SKM-1 (cell line): ENCODE measurements around the gene HEXA.
"Not testable (repeated sequence)": the region's sequence is repeated elsewhere in the genome, so short reads cannot be mapped to it uniquely, and the experiment has no call there.

Experiments
- DNase-seq: peaks from one replicate; lab custom pipeline; 2025; ENCODE audit not compliant: unreplicated experiment; lab: John Stamatoyannopoulos, UW

Gene HEXA

GRCh38 chr15:72375846-72376581, at the start of gene HEXA:
Gene HEXA (minus strand): TSS chr15:72376014. CDS start chr15:72375972, 42 bp downstream.
- DNase-seq: peak; percentile 72

DNA sequence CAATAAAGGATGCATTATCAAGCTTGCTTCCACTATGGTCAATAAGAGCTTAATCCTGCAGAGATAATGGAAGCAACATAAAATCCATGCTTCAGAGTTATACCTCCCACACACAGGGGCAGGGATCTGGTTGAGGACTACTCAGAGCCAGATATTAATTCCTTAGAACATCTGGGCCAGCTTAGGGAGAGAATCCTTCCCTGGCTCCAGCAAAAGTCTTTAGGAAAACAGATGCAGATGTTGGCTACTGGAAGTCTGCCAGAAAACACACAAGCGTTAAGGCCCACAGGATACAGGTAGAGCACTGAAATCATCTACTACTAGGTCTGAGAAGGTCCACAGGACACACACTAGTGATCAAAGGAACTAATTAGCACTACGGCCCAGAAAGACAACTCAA, 47.4 kb upstream of the HEXA start:
- DNase-seq: no peak

- no peak for DNase-seq
These were observed 45.7 kb upstream of the HEXA start for GRCh38 chr15:72421484-72421883.

GRCh38 chr15:72420576-72420975, 44.8 kb upstream of the HEXA start:
- no peak for DNase-seq

DNA sequence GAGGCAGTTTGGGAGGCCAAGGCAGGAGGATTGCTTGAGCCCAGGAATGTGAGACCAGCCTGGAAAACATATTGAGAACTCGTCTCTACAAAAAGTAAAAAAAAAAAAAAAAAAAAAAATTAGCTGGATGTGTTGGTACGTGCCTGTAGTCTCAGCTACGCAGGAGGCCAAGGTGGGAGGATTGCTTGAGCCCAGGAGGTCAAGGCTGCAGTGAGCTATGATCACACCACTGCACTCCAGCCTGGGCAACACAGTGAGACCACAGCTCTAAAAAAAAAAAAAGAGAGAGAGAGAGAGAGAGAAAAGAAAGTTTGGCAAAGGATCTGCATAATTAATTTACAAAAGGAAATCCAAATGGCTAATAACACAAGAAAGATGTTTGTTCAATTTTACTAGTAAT, 44.0 kb upstream of the HEXA start:
- not testable (repeated sequence) for DNase-seq

DNA sequence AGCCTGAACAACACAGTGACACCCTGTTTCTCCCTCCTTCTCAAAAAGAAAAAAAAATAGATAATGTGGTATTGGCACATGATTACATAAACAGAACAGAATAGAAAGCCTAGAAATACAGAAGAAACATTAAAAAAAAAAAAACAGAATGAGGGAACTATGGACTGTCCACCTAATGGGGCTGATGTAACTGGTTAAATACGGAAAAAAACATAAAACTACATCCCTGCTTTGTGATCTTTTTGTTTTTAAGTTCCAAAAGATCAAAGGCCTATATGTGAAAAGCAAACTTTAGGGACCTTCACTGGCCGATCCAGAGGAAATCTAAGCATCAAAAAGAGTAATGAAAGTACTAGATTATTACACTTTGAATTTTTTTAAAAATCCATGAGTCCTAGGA, 39.5 kb upstream of the HEXA start:
- DNase-seq: no peak

- DNase-seq: not testable (repeated sequence)
These were observed 37.5 kb upstream of the HEXA start for GRCh38 chr15:72413337-72413736.

GRCh38 chr15:72411544-72411943, 35.7 kb upstream of the HEXA start:
- no peak for DNase-seq

DNA sequence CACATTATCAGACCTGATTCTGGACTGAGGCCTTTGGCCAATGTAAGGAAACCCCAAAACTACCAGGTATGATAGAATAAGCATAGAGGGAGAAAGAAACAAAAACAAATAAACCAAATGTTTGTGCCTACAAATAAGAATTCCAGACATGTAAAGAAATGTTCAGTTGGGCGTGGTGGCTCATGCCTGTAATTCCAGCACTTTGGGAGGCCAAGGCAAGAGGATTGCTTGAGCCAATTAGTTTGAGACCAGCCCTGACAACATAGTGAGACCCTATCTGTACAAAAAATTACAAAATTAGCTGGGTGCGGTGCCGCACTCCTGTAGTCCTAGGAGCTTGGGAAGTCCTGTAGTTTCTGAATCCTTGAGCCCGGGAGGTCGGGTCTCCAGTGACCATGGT, 35.3 kb upstream of the HEXA start:
- no peak for DNase-seq

DNA sequence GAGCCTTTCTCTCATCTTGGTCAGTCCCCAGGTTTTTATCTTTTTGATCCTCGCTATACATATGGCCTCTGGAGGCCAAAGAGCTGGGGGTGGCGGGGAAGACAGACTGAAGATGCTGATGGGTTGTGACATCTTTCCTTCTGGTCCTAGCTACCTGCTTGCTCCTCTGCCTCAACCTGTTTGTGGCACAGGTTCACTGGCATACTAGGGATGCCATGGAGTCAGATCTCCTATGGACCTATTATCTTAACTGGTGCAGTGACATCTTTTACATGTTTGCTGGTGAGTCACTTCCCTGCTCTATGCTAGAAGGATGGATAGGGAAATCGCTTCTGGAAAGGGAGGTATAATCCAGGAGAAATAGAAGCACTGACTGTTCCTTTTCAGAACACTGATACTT, 31.1 kb upstream of the HEXA start:
- no peak for DNase-seq

DNA sequence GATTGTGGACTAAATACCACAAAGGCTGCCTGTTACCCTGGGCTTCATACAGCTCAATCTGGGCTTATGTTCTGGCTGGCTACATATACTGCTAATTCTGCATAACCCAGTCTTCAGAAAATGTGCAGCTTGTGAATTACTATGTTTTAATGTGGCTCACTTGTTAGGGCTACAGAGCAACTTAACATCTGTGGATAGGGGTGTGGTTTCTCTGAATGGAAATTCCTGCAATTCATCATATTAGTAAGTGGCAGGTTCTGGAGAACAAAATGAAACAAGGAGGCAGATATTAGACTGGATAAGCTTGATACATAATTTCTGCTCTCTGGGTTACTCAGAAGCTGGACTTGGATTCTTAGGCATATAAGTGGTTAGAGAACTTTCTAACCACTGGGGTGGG, 29.0 kb upstream of the HEXA start:
- DNase-seq: no peak

DNA sequence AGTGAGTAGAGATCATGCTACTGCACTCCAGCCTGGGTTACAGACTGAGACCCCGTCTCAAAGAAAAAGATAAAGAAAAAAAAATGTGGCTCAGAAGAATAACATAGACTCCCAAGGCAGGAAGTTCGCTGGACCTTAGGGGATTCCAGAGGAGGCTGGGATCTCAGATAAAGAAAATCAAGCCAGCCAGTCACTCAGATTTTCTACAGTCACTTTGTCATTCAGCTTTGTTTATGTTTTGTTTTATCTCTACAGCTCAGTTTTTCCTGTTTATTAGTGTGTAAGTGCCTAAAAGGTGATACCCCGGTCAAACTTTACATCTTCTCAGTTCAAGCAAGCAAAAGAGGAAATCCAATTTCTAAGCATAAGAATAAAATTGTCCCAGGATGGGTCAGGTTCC, 28.5 kb upstream of the HEXA start:
- no peak for DNase-seq

DNA sequence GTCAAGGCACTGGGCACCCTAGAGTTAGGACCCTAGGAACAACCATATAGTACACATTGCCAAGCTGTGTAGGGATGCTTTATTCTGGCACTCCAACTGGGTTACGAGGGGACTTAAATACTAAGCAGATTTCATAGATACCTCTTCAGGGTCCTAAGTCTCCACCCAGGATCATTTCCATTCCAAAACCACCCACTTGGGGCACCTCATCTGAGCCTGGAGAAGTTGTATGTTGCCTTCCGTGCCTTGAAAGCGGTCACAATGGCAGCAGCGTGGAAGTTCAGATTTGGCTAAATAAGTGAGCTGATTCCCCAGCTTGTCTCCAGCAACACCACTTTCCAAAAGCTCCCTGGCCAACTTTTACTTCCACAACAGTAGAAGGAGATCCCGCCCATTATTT, 26.9 kb upstream of the HEXA start:
- no peak for DNase-seq

- DNase-seq: no peak
These were observed 22.8 kb upstream of the HEXA start for GRCh38 chr15:72398648-72399047.

- no peak for DNase-seq
These were observed 22.2 kb upstream of the HEXA start, which contains the start of gene TMEM202 for GRCh38 chr15:72397796-72398588. Gene TMEM202 (plus strand): TSS chr15:72398305. CDS start chr15:72398327, 22 bp downstream.

DNA sequence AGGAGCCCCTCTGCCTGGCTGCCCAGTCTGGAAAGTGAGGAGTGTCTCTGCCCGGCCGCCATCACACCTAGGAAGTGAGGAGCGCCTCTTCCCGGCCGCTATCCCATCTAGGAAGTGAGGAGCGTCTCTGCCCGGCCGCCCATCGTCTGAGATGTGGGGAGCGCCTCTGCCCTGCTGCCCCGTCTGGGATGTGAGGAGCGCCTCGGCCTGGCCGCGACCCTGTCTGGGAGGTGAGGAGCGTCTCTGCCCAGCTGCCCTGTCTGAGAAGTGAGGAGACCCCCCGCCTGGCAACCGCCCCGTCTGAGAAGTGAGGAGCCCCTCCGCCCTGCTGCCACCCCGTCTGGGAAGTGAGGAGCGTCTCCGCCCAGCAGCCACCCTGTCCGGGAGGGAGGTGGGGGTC, 20.5 kb upstream of the HEXA start:
- DNase-seq: not testable (repeated sequence)

DNA sequence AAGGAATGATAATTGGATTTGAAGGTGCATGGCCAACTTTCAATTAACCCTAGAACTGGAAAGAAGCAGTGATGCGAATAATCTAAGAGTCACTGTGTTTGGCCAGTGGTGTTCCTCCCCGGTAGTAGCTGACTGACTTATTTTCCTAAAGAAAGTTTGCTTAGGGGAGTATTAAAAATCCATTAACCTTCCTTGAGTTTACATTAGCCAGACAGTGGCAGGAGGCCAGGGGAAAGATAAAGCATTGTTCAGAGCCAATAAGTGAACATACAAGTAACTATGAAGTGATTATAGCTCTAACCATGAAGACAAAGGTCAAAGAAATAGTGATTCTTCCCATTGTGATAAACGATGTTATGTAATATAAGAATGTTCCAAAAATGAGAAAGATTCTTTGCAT, 13.4 kb upstream of the HEXA start:
- DNase-seq: no peak

DNA sequence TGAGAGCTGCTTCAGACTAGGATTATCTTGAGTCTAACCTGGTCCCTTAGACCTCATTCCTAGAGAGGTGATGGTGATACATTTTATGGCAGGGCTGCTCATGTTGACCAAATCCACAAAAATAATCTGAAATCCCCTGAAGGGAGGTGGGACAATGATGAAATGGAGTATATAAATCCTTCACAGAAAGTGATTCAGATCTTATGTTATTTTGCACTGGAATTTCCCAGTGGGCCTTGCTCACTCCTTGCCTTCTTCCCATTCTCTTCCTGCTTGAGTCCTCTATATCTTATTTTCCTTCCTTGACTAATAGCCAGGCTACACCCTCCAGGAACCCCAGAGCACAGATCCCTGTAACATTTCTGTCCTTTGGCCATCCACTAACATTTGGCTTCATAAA, 11.9 kb upstream of the HEXA start:
- no peak for DNase-seq

DNA sequence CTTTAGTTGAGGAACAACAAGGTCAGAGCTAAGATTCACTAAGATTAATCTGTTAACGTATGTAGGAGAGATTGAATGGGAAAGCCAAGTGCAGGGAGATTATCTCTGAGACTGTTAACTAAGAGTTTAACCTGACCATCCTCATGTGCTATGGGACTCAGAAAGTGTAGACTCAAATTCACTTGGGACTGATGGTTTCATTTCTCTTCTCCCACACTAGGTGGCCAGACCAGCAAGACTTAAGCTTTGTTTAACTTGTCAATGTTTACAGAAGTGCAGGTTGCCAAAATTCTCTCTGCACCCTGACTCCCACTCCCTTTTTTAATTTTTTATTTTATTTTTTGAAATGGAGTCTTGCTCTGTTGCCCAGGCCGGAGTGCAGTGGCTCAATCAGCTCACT, 6.3 kb upstream of the HEXA start:
- no peak for DNase-seq

DNA sequence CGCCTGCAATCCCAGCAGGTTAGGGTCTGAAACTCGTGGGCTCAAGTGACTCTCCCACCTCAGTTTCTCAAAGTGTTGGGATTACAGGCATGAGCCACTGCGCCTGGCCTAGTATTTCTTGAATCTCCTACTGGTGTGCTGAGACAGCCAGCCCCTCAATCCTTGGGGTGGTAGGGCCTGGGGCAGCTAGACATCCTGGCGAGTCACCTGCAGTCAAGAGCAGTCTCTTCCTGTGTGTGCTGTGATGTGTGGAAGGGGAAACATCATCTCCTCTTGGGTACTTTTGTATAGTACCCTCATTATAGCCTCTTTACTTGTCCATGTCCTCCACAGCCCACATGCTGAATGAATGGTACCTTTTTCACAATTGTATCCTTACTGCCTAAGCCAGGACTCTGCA, 4.9 kb upstream of the HEXA start:
- no peak for DNase-seq

DNA sequence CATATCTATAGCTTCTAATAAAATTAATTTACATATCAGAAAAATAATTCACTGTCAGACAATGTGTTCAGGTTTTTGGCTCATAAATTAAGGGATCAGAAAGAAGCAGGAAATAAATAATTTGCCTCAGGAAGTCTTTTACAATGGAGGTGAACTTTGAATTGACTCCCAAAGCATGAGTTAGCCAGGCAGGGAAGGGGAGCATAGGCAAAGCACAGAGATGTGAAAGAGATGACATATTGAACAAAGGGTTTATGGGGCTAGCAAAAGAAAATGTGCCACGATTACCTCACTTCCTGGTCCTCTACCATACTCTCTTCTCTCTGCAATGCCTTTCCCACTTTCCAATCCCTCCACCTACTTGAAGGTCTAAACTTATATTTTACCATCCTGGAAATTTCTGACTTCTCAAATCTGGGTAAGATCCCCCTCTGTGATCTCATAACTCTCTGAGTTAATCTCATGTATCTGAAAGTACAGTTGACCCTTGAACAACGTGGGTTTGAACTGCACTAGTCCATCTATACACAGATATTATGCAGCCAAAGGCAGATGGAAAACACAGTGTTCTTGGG, 4.1 kb upstream of the HEXA start:
- no peak for DNase-seq

GRCh38 chr15:72379106-72379505, 3.3 kb upstream of the HEXA start:
- not testable (repeated sequence) for DNase-seq
